Gastroesophageal sphincter (tissue), 4 donors: ENCODE measurements around the gene ZC3H12D. TPM values are rescaled to one million over a fixed set of nuclear protein-coding genes. Genes with fewer than 3 reads are reported as not detected.

Experiments
- ATAC-seq: fragments of 150-250 bp; one replicate; pipeline ENCODE4 v1.9.1; 2016; ENCODE audit warnings: mild to moderate bottlenecking, moderate library complexity
- H3K27ac ChIP-seq, 4 donors: fragments of 200-600 bp; sonication (generic) in 3 of 4; 1 replicate in 3 of 4; 2 replicates in 1 of 4; pipeline ENCODE4 v1.5.1; 2016 to 2019
- H3K27me3 ChIP-seq: fragments of 200-600 bp; sonication (generic); one replicate; pipeline ENCODE4 v1.5.1; 2019
- H3K36me3 ChIP-seq, 2 donors: fragments of 200-600 bp; sonication (generic); one replicate each; pipeline ENCODE4 v1.5.1; 2019; ENCODE audit warnings: control low read depth in 1 of 2
- H3K4me1 ChIP-seq, 3 donors: fragments of 200-600 bp; sonication (generic); 1 replicate in 2 of 3; 2 replicates in 1 of 3; pipeline ENCODE4 v1.5.1; 2016 to 2019; ENCODE audit warnings: control low read depth in 2 of 3
- H3K4me3 ChIP-seq, 2 donors: fragments of 200-600 bp; sonication (generic); one replicate each; pipeline ENCODE4 v1.5.1; 2019; ENCODE audit warnings: mild to moderate bottlenecking in 1 of 2, moderate library complexity in 1 of 2
- H3K9me3 ChIP-seq, 3 donors: fragments of 200-600 bp; sonication (generic); one replicate each; pipeline ENCODE4 v1.5.1; 2017 to 2019; ENCODE audit warnings: control low read depth in 2 of 3
- CTCF ChIP-seq, 4 experiments: fragments of 200-600 bp in 2 of 4; fragments of 450-650 bp in 2 of 4; sonication (generic) in 1 of 4; IDR thresholded peaks; one replicate each; pipeline ENCODE4 v1.5.1; 2017 to 2019; ENCODE audit warnings: antibody characterized with exemption in 4 of 4, mild to moderate bottlenecking in 2 of 4, moderate library complexity in 2 of 4
- EP300 ChIP-seq: sonication (generic); formaldehyde crosslinking; IDR thresholded peaks from one replicate; pipeline ENCODE4 v1.6.1; 2017; ENCODE audit warnings: antibody characterized with exemption, mild to moderate bottlenecking
- POLR2A ChIP-seq, 2 donors: fragments of 450-650 bp; IDR thresholded peaks; one replicate each; pipeline ENCODE4 v1.6.1; 2017; ENCODE audit warnings: antibody characterized with exemption in 2 of 2, mild to moderate bottlenecking in 2 of 2, moderate library complexity in 1 of 2
- POLR2AphosphoS5 ChIP-seq: sonication (generic); formaldehyde crosslinking; IDR thresholded peaks from one replicate; pipeline ENCODE4 v1.6.1; 2017; ENCODE audit warnings: antibody characterized with exemption
- WGBS, 2 donors: methylation state at CpG; one replicate each; pipeline ENCODE4 v1.1.5; 2018; ENCODE audit warnings: low coverage in 1 of 2; 5-methylcytosine and 5-hydroxymethylcytosine counted together
- total RNA-seq, 4 donors: library from RNA; depleted of rRNA; stranded (reverse); fragments of >200 nt; gene quantifications; one replicate each; pipeline ENCODE4 v1.1.0, GENCODE V29; 2016

ZC3H12D gene
- total RNA-seq, 4 donors from 2014 or later: 0.78 to 1.9 (median 1.1) TPM

- no peak for ATAC-seq
- peaks cover 5 to 59% (median 33%) of the 10 kb centered on the region in 3 donors for H3K4me1 ChIP-seq
Observed at GRCh38 chr6:149455031-149455732, 29.6 kb downstream of the ZC3H12D start.

DNA sequence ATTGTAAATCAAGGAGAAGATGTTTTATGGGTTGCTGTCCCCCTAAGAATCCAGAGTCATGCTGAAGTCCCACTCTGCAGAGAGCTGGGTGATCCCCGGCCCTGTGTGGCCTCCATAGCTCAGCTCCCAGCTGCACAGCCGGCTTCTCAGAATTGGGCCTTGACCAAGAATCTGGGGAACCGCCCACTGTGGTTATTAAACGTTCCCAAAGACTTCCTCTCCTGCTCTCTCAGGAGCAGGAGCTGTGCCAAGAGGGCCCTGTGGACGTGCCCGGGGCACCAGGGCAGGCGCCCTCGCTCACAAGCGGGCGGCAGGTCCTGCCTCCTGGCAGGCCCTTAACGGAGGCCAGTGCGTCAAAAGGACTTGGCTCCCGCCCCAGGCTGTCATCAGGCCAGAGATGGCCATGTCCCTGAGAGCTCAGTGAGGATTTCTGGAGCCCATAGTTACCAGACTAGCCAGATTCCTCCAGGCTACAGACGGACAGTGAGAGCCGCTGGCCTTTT lies 30.4 kb downstream of the ZC3H12D start:
- 0% methylated on average over 3 of the region's 15 CpGs; no CpG with 5 or more reads in 1 of the 2 donors for WGBS, 2 donors
- H3K27ac ChIP-seq: peak overlapping the region; percentile 14 to 77 (median 76)
- H3K4me3 ChIP-seq: peak overlapping the region in 1 of 2 donors; percentile 10
- TF ChIP-seq POLR2A (IDR thresholded peaks at IDR 0.05) (no peak), EP300 (peak; percentile 56), POLR2AphosphoS5 (peak; percentile 85)
- no peaks in the 10 kb centered on the region for H3K36me3 ChIP-seq
- H3K9me3 ChIP-seq: no peaks in the 10 kb centered on the region
- H3K27me3 ChIP-seq: peaks cover 12% of the 10 kb centered on the region
- H3K4me1 ChIP-seq: peaks cover 5 to 62% (median 33%) of the 10 kb centered on the region in 3 donors
- ATAC-seq: peak; percentile 90

More at GRCh38 chr6:149455031-149455732, 29.6 kb downstream of the ZC3H12D start:
- Histone ChIP-seq H3K27ac (peak overlapping the region; percentile 14 to 77 (median 76)), H3K4me3 (no peak overlapping the region), H3K27me3 (peaks cover 11% of the 10 kb centered on the region), H3K36me3 (no peaks in the 10 kb centered on the region), H3K9me3 (no peaks in the 10 kb centered on the region)
- 10 to 40% methylated on average over 1 to 2 of the region's 11 CpGs for WGBS, 2 donors
- no peak for TF ChIP-seq EP300
- no peak for TF ChIP-seq CTCF (IDR thresholded peaks at IDR 0.05)
- TF ChIP-seq POLR2A (IDR thresholded peaks at IDR 0.05): no peak
- TF ChIP-seq POLR2AphosphoS5: no peak

DNA sequence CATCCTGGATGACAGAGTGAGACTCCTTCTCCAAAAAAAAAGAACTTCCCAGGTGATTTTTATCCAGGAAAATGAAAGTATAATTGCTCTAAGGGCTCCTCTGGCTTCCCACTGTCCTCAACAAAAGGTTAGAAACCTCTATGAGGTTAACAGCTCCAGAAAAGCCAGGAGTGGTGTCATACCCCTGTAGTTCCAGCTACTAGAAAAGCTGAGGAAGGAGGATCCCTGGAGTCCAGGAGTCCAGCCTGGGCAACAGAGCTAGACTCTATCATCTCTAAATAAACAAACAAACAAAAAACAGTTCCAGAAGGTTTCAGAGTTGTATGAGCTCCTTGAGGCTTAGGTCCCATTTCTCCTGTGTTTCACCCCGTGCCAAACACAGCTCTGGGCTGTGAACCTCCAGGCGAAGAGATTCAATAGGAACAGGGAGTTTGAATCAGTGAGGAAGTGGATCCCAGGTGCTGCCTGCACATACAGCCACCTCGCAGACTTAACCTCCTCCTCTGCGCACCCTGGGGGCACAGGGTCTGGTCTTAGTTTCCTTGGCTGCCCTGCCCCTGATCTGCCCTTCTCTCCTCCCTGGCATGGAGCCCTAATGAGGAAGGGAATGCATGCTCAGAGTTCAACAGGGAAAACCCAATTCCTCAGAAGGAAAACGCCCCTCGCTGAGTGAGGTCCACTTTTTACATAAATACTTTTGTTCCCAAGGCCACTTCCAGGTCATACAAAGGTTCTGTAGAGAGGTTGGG lies 31.0 kb downstream of the ZC3H12D start:
- 82% methylated on average over 6 of the region's 6 CpGs; no CpG with 5 or more reads in 1 of the 2 donors for WGBS, 2 donors
- Histone ChIP-seq H3K27me3 (peaks cover 12% of the 10 kb centered on the region), H3K9me3 (no peaks in the 10 kb centered on the region), H3K4me1 (peaks cover 5 to 62% (median 33%) of the 10 kb centered on the region in 3 donors), H3K36me3 (no peaks in the 10 kb centered on the region), H3K4me3 (peak overlapping the region in 1 of 2 donors; percentile 10), H3K27ac (peak overlapping the region; percentile 2 to 77 (median 76))
- TF ChIP-seq POLR2A (IDR thresholded peaks at IDR 0.05): no peak
- peak; percentile 2 for ATAC-seq

- 97 to 100% methylated on average over 1 to 3 of the region's 13 CpGs for WGBS, 2 donors
- Histone ChIP-seq H3K4me1 (peaks cover 5 to 61% (median 33%) of the 10 kb centered on the region in 3 donors), H3K4me3 (no peak overlapping the region), H3K36me3 (no peaks in the 10 kb centered on the region), H3K27me3 (peaks cover 13% of the 10 kb centered on the region), H3K27ac (peak overlapping the region in 2 of 4 donors; percentile 32 to 43), H3K9me3 (no peaks in the 10 kb centered on the region)
- TF ChIP-seq POLR2AphosphoS5 (no peak), CTCF (IDR thresholded peaks at IDR 0.05) (no peak), EP300 (no peak)
- no peak for ATAC-seq
Observed at GRCh38 chr6:149452037-149452939, 32.5 kb downstream of the ZC3H12D start.

- Histone ChIP-seq H3K4me1 (peaks cover 5 to 56% (median 33%) of the 10 kb centered on the region in 3 donors), H3K9me3 (no peaks in the 10 kb centered on the region), H3K27me3 (peaks cover 21% of the 10 kb centered on the region), H3K4me3 (peak overlapping the region; percentile 37 to 61), H3K36me3 (no peaks in the 10 kb centered on the region), H3K27ac (peak overlapping the region in 2 of 4 donors; percentile 43 to 65)
- no peak for ATAC-seq
- 100% methylated on average over 2 of the region's 47 CpGs; no CpG with 5 or more reads in 1 of the 2 donors for WGBS, 2 donors
- TF ChIP-seq POLR2AphosphoS5: no peak
- TF ChIP-seq CTCF (IDR thresholded peaks at IDR 0.05): no peak
- no peak for TF ChIP-seq POLR2A (IDR thresholded peaks at IDR 0.05)
Observed at GRCh38 chr6:149451376-149452036, 33.3 kb downstream of the ZC3H12D start.
